SU-DHL-6 (cell line): ENCODE data around the gene HELB.

ENCODE experiments used
- H2AFZ ChIP-seq: fragments of 200-600 bp; sonication (generic); 2 replicates; pipeline ENCODE4 v1.6.1; 2014; ENCODE audit warnings: low read depth, mild to moderate bottlenecking, moderate library complexity, mixed read lengths, antibody characterized with exemption, low read length; ENCODE audit not compliant: severe bottlenecking
- H3F3A ChIP-seq: fragments of 200-600 bp; shearing (Covaris generic); 2 replicates; pipeline ENCODE4 v1.6.0; 2016; ENCODE audit warnings: antibody characterized with exemption, mild to moderate bottlenecking; ENCODE audit not compliant: insufficient read depth
- H3K27ac ChIP-seq: fragments of 200-600 bp; sonication (generic); 2 replicates; pipeline ENCODE4 v1.5.1; 2016; ENCODE audit warnings: low read depth, mild to moderate bottlenecking, low read length, moderate library complexity, mixed read lengths
- H3K27me3 ChIP-seq: fragments of 200-600 bp; sonication (generic), shearing (Covaris generic); 2 replicates; pipeline ENCODE4 v1.6.0; 2014; ENCODE audit warnings: mild to moderate bottlenecking, low read length
- H3K36me3 ChIP-seq: fragments of 200-600 bp; sonication (generic); 2 replicates; pipeline ENCODE4 v1.6.1; 2014; ENCODE audit warnings: mild to moderate bottlenecking, low read length, mixed read lengths
- H3K4me2 ChIP-seq: fragments of 300-600, 200-600 bp; shearing (Covaris generic), sonication (generic); 2 replicates; pipeline ENCODE4 v1.6.0; 2014; ENCODE audit warnings: low read length, low read depth, mild to moderate bottlenecking; ENCODE audit not compliant: poor library complexity, severe bottlenecking
- H3K4me3 ChIP-seq: fragments of 200-600 bp; sonication (generic); 2 replicates; pipeline ENCODE4 v1.5.1; 2014; ENCODE audit warnings: antibody characterized with exemption, low read length, mild to moderate bottlenecking, mixed read lengths; ENCODE audit not compliant: insufficient read depth, poor library complexity, severe bottlenecking
- H3K79me2 ChIP-seq: fragments of 200-600 bp; sonication (generic); 2 replicates; pipeline ENCODE4 v1.6.1; 2014; ENCODE audit warnings: mild to moderate bottlenecking, low read length, moderate library complexity; ENCODE audit not compliant: insufficient read depth
- H3K9ac ChIP-seq: fragments of 200-600 bp; sonication (generic); 2 replicates; pipeline ENCODE4 v1.7.0; 2014; ENCODE audit warnings: mild to moderate bottlenecking, low read length
- H3K9me2 ChIP-seq: fragments of 200-600 bp; sonication (generic); replicated peaks from 2 replicates; pipeline ENCODE4 v1.6.1; 2014; ENCODE audit warnings: low read length; ENCODE audit not compliant: insufficient read depth
- H3K9me3 ChIP-seq: fragments of 200-600 bp; sonication (generic); 2 replicates; pipeline ENCODE4 v1.6.1; 2014; ENCODE audit warnings: low read length, mixed read lengths; ENCODE audit not compliant: insufficient read depth
- H4K20me1 ChIP-seq: fragments of 200-600 bp; sonication (generic); 2 replicates; pipeline ENCODE4 v1.6.1; 2014; ENCODE audit warnings: low read depth, mild to moderate bottlenecking, antibody characterized with exemption, low read length, moderate library complexity, mixed read lengths
- EZH2phosphoT487 ChIP-seq: fragments of 200-600 bp; sonication (generic), shearing (Covaris generic); conservative IDR thresholded peaks from 2 replicates; pipeline ENCODE4 v1.6.1; 2018; ENCODE audit warnings: mild to moderate bottlenecking, antibody characterized with exemption, low read length, moderate library complexity, mixed read lengths
- TF ChIP-seq, protein P1 (sequence below): fragments of 200-600 bp; sonication (generic); IDR thresholded peaks from one replicate; pipeline ENCODE4 v1.5.1; 2017; ENCODE audit warnings: antibody characterized with exemption, mild to moderate bottlenecking, low read length, moderate library complexity; ENCODE audit not compliant: insufficient read depth, poor library complexity, severe bottlenecking

Gene HELB

DNA sequence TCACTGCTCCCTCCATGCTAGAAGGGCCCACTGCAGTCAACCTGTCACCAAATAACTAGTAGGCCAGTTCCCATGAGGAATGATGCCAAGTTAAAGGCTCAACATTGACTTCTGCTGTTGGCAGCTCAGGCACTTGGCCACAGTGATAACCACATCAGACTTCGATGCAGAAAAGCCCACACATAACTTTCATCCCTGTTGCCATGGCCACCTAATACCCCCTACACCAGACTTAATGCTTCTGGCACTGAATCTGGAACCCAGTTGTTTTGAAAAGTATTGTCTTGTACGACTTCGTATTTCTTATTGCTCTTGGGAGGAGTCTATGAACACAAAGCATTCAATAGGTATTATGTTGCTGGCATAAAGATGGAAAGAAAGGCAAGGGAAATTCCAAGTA is 44.3 kb upstream of the HELB start:
- H3K27ac ChIP-seq: no peak overlapping the region

DNA sequence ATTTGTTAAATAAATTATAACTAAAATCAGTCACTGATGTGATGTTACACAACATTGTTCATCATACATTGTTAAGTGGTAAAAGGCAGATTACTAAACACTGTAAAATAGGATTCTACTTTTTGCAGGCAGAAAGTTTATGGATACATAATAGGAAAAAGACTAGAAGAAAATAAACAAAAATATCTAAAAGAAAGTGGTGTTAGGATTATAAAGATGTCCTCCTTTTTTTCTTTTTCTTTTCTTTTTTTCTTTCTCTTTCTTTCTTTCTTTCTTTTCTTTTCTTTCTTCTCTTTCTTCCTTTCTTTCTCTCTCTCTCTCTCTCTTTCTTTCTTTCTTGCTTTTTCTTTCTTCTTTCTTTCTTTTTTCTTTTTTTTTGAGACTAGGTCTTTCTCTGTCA is 39.6 kb upstream of the HELB start:
- Histone ChIP-seq H3K27me3 (no peaks in the 10 kb centered on the region), H3K4me3 (no peak overlapping the region), H4K20me1 (no peaks in the 10 kb centered on the region), H3K79me2 (no peaks in the 10 kb centered on the region), H3K9me3 (no peaks in the 10 kb centered on the region), H3K36me3 (no peaks in the 10 kb centered on the region), H3K4me2 (no peak overlapping the region), H2AFZ (no peak overlapping the region), H3F3A (no peaks in the 10 kb centered on the region), H3K9me2 (no peaks in the 10 kb centered on the region), H3K9ac (no peak overlapping the region), H3K27ac (no peak overlapping the region)
- TF ChIP-seq, protein P1, sequence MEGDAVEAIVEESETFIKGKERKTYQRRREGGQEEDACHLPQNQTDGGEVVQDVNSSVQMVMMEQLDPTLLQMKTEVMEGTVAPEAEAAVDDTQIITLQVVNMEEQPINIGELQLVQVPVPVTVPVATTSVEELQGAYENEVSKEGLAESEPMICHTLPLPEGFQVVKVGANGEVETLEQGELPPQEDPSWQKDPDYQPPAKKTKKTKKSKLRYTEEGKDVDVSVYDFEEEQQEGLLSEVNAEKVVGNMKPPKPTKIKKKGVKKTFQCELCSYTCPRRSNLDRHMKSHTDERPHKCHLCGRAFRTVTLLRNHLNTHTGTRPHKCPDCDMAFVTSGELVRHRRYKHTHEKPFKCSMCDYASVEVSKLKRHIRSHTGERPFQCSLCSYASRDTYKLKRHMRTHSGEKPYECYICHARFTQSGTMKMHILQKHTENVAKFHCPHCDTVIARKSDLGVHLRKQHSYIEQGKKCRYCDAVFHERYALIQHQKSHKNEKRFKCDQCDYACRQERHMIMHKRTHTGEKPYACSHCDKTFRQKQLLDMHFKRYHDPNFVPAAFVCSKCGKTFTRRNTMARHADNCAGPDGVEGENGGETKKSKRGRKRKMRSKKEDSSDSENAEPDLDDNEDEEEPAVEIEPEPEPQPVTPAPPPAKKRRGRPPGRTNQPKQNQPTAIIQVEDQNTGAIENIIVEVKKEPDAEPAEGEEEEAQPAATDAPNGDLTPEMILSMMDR: no peak
- no peak for TF ChIP-seq EZH2phosphoT487

More for the DNA sequence above, 44.3 kb upstream of the HELB start:
- no peaks in the 10 kb centered on the region for H3K36me3 ChIP-seq
- no peaks in the 10 kb centered on the region for H3F3A ChIP-seq
- H3K9me2 ChIP-seq: no peaks in the 10 kb centered on the region
- no peaks in the 10 kb centered on the region for H4K20me1 ChIP-seq
- no peak overlapping the region for H3K4me2 ChIP-seq
- no peaks in the 10 kb centered on the region for H3K79me2 ChIP-seq
- no peaks in the 10 kb centered on the region for H3K9me3 ChIP-seq
- H2AFZ ChIP-seq: no peak overlapping the region
- H3K4me3 ChIP-seq: no peak overlapping the region
- no peak overlapping the region for H3K9ac ChIP-seq
- no peaks in the 10 kb centered on the region for H3K27me3 ChIP-seq
- TF ChIP-seq EZH2phosphoT487: no peak
- TF ChIP-seq, protein P1: no peak

DNA sequence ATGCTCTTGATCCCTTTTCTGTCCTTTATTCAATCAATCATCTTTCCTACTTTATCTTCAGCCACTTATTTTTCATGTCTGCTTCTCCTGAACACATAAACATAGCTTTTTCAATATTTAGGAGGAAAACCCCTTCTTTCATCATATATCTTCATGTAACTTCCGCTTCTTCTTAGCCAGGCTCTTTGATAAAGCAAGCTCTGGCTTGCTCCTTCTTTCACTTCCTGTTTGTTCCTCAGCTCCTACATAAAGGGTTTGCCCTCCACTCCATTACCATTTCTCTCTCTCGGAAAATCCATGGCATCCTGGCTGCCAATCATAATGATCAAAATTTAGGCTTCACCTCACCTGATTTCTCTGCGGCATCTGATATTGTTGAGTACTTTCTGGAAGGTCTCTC is 33.7 kb upstream of the HELB start:
- Histone ChIP-seq H3K9me2 (no peaks in the 10 kb centered on the region), H3K27me3 (no peaks in the 10 kb centered on the region), H3K4me3 (no peak overlapping the region), H3K9me3 (no peaks in the 10 kb centered on the region), H2AFZ (no peak overlapping the region), H3K79me2 (no peaks in the 10 kb centered on the region), H4K20me1 (no peaks in the 10 kb centered on the region), H3K27ac (no peak overlapping the region), H3K9ac (no peak overlapping the region), H3K4me2 (no peak overlapping the region), H3F3A (no peaks in the 10 kb centered on the region), H3K36me3 (no peaks in the 10 kb centered on the region)
- TF ChIP-seq, protein P1: no peak
- TF ChIP-seq EZH2phosphoT487: no peak
